HCT116 (cell line): ENCODE measurements around the gene LRRC47. TPM values are rescaled to one million over a fixed set of nuclear protein-coding genes. Genes with fewer than 3 reads are reported as not detected.

Experiments
- ATAC-seq: fragments of 200-7000 bp; cut with Tn5 transposase; 2 replicates; pipeline ENCODE4 v1.9.1; 2020; ENCODE audit warnings: mild to moderate bottlenecking, moderate library complexity
- BruUV-seq: library from RNA; stranded (reverse); fragments of 400-500 nt; replicated peaks from 2 replicates; lab custom pipeline; 2021; lab: Mats Ljungman, UMichigan
- CTCF ChIA-PET: fragments of 300-600 bp; sonication (Branson Sonifier 250); formaldehyde crosslinking; loops from one replicate; lab custom pipeline; 2021; ENCODE audit warnings: antibody characterized with exemption; lab: Charles Lee
- POLR2A ChIA-PET: fragments of 300-600, 350-600 bp; sonication (Branson Sonifier 250); formaldehyde crosslinking; loops from one replicate; lab custom pipeline; 2021; ENCODE audit warnings: antibody characterized with exemption; lab: Charles Lee
- RAD21 ChIA-PET, 2 experiments: fragments of 300-600 bp; sonication (Branson Sonifier 250); formaldehyde crosslinking; loops; one replicate each; lab custom pipeline; 2023; ENCODE audit warnings: low total read pairs in 2 of 2; ENCODE audit not compliant: uncharacterized antibody in 2 of 2, unreplicated experiment in 2 of 2, low non-redundant PET in 1 of 2; lab: Charles Lee
- DNase-seq: peaks from one replicate; pipeline ENCODE4 v3.0.0-alpha.2; 2010; ENCODE audit warnings: low read depth, low spot score
- H2AFZ ChIP-seq: fragments of 200-600 bp; shearing (Covaris generic), sonication (generic); 2 replicates; pipeline ENCODE4 v1.6.1; 2017; ENCODE audit warnings: low read depth, mixed run types, mixed read lengths, antibody characterized with exemption, low read length; ENCODE audit not compliant: poor library complexity, severe bottlenecking
- H3K27ac ChIP-seq: 2 replicates; pipeline ENCODE4 v1.5.1; 2012; ENCODE audit warnings: low read depth, low read length
- H3K27me3 ChIP-seq: fragments of 200-600 bp; sonication (generic); 2 replicates; pipeline ENCODE4 v1.6.1; 2016; ENCODE audit warnings: mixed run types, low read length, mixed read lengths; ENCODE audit not compliant: insufficient read depth
- H3K36me3 ChIP-seq, 2 experiments: fragments of 200-500 bp in 1 of 2; fragments of 200-600 bp in 1 of 2; sonication (Bioruptor generic) in 1 of 2; sonication (generic) in 1 of 2; 2 replicates each; pipeline versions ENCODE4 v1.5.1 to v1.6.1; 2014 to 2016; ENCODE audit warnings: low read length in 2 of 2, inconsistent platforms in 1 of 2, mixed read lengths in 1 of 2, mixed run types in 1 of 2; ENCODE audit not compliant: insufficient read depth in 2 of 2, control insufficient read depth in 1 of 2
- H3K4me1 ChIP-seq, 2 experiments: fragments of 200-600 bp in 1 of 2; sonication (generic) in 1 of 2; 2 replicates each; pipeline versions ENCODE4 v1.5.1 to v1.6.1; 2012 to 2017; ENCODE audit warnings: low read length in 2 of 2, inconsistent platforms in 1 of 2, mild to moderate bottlenecking in 1 of 2, mixed read lengths in 1 of 2, mixed run types in 1 of 2, moderate library complexity in 1 of 2; ENCODE audit not compliant: insufficient read depth in 2 of 2, control insufficient read depth in 1 of 2
- H3K4me2 ChIP-seq: fragments of 200-600 bp; sonication (generic); 2 replicates; pipeline ENCODE4 v1.6.1; 2017; ENCODE audit warnings: mixed run types, low read length, mixed read lengths
- H3K4me3 ChIP-seq, 2 experiments: fragments of 200-600 bp in 1 of 2; sonication (generic) in 1 of 2; replicated peaks in 1 of 2; 2 replicates each; pipeline ENCODE4 v1.5.1; 2011 to 2016; ENCODE audit warnings: low read length in 2 of 2, control low read depth in 1 of 2, low read depth in 1 of 2, mild to moderate bottlenecking in 1 of 2, mixed read lengths in 1 of 2, mixed run types in 1 of 2
- H3K79me2 ChIP-seq: fragments of 200-600 bp; sonication (generic); 2 replicates; pipeline ENCODE4 v1.6.1; 2017; ENCODE audit warnings: mild to moderate bottlenecking, mixed run types, low read length, moderate library complexity, mixed read lengths; ENCODE audit not compliant: insufficient read depth
- H3K9ac ChIP-seq: fragments of 200-600 bp; sonication (generic); 2 replicates; pipeline ENCODE4 v1.6.1; 2016; ENCODE audit warnings: low read length, mixed read lengths
- H3K9me2 ChIP-seq: fragments of 200-600 bp; sonication (generic), shearing (Covaris generic); 2 replicates; pipeline ENCODE4 v1.6.1; 2017; ENCODE audit warnings: mixed run types, mild to moderate bottlenecking, moderate library complexity; ENCODE audit not compliant: insufficient read depth
- H3K9me3 ChIP-seq, 2 experiments: fragments of 200-500 bp in 1 of 2; fragments of 200-600 bp in 1 of 2; sonication (Bioruptor generic) in 1 of 2; sonication (generic) in 1 of 2; 2 replicates each; pipeline ENCODE4 v1.6.1; 2014 to 2017; ENCODE audit warnings: low read length in 2 of 2, mixed read lengths in 2 of 2, inconsistent platforms in 1 of 2, low read depth in 1 of 2, mild to moderate bottlenecking in 1 of 2, mixed run types in 1 of 2, moderate library complexity in 1 of 2; ENCODE audit not compliant: control insufficient read depth in 1 of 2, insufficient read depth in 1 of 2
- H4K20me1 ChIP-seq: fragments of 200-600 bp; sonication (generic), shearing (Covaris generic); 2 replicates; pipeline ENCODE4 v1.6.1; 2017; ENCODE audit warnings: mixed run types, mild to moderate bottlenecking, moderate library complexity; ENCODE audit not compliant: insufficient read depth
- CBX3 ChIP-seq: IDR thresholded peaks from 2 replicates; pipeline ENCODE4 v1.6.1; 2012; ENCODE audit warnings: low read depth
- CEBPB ChIP-seq: IDR thresholded peaks from 2 replicates; pipeline ENCODE4 v1.6.1; 2012; ENCODE audit warnings: low read depth
- FOSL1 ChIP-seq: IDR thresholded peaks from 2 replicates; pipeline ENCODE4 v1.6.1; 2012; ENCODE audit warnings: low read depth
- POLR2AphosphoS5 ChIP-seq: IDR thresholded peaks from 2 replicates; pipeline ENCODE4 v1.6.1; 2011; ENCODE audit warnings: mild to moderate bottlenecking, low read depth, low read length, moderate library complexity
- RAD21 ChIP-seq: IDR thresholded peaks from 2 replicates; pipeline ENCODE4 v1.6.1; 2012; ENCODE audit warnings: low read depth, mild to moderate bottlenecking
- SIN3A ChIP-seq: IDR thresholded peaks from 2 replicates; pipeline ENCODE4 v1.6.1; 2012; ENCODE audit warnings: low read depth
- SP1 ChIP-seq: IDR thresholded peaks from 2 replicates; pipeline ENCODE4 v1.6.1; 2012; ENCODE audit warnings: low read depth
- TCF7L2 ChIP-seq: IDR thresholded peaks from 2 replicates; pipeline ENCODE4 v1.7.0; 2011; ENCODE audit warnings: borderline replicate concordance, inconsistent platforms; ENCODE audit not compliant: insufficient read depth, insufficient read length; ENCODE audit errors: extremely low read depth
- YY1 ChIP-seq: IDR thresholded peaks from 2 replicates; pipeline ENCODE4 v1.6.1; 2011; ENCODE audit warnings: low read length, low read depth, moderate library complexity, mild to moderate bottlenecking; ENCODE audit not compliant: insufficient replicate concordance; ENCODE audit errors: extremely low read depth
- intact Hi-C: fragments of 100-400 bp; cut with micrococcal nuclease; formaldehyde crosslinking; loops from 2 replicates; pipeline ENCODE4 v1.10.0; 2022
- total RNA-seq: library from RNA; stranded (reverse); gene quantifications from one replicate; pipeline ENCODE4 v1.2.1, GENCODE V29; 2021; ENCODE audit not compliant: unreplicated experiment
- TF ChIP-seq, protein P1 (sequence below): IDR thresholded peaks from 2 replicates; pipeline ENCODE4 v1.6.1; 2012; ENCODE audit warnings: low read depth
- TF ChIP-seq, protein P2 (sequence below): IDR thresholded peaks from 2 replicates; pipeline ENCODE4 v1.6.1; 2011; ENCODE audit warnings: mild to moderate bottlenecking, low read length, moderate library complexity; ENCODE audit not compliant: insufficient replicate concordance; ENCODE audit errors: extremely low read depth
- TF ChIP-seq, protein P3 (sequence below): IDR thresholded peaks from 2 replicates; pipeline ENCODE4 v1.6.1; 2012

Gene LRRC47
- total RNA-seq, 1 experiment from 2014 or later: 48.0 TPM

DNA sequence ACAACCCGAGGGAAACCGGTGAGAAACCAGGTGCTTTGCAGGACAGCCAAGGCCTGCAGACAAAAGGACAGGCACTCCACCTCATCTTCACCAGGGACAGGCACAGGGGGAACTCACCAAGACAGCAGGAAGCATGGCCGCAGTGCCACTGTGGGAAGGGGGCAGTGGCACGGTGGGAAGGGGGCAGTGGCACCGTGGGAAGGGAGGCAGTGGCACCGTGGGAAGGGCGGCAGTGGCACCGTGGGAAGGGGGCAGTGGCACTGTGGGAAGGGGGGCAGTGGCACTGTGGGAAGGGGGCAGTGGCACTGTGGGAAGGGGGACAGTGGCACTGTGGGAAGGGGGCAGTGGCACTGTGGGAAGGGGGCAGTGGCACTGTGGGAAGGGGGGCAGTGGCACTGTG, 28.4 kb upstream of the LRRC47 start:
- Histone ChIP-seq H3K27me3 (no peaks in the 10 kb centered on the region), H3K4me3 (no peak overlapping the region), H2AFZ (no peak overlapping the region), H3K79me2 (no peaks in the 10 kb centered on the region), H3K27ac (no peak overlapping the region), H4K20me1 (no peaks in the 10 kb centered on the region), H3K9ac (no peak overlapping the region), H3K9me2 (no peaks in the 10 kb centered on the region), H3K4me1 (no peaks in the 10 kb centered on the region), H3K36me3 (peaks cover 0 to 3% of the 10 kb centered on the region in 2 experiments; a peak in 2 of 4 replicates), H3K4me2 (no peak overlapping the region), H3K9me3 (no peaks in the 10 kb centered on the region)
- POLR2A ChIA-PET: no interaction called here
- intact Hi-C loops: no loop called here
- CTCF ChIA-PET: no interaction called here
- BruUV-seq: no TSS peak
- RAD21 ChIA-PET: no interaction called here
- ATAC-seq (no peak), DNase-seq (no peak)
- TF ChIP-seq, protein P1, sequence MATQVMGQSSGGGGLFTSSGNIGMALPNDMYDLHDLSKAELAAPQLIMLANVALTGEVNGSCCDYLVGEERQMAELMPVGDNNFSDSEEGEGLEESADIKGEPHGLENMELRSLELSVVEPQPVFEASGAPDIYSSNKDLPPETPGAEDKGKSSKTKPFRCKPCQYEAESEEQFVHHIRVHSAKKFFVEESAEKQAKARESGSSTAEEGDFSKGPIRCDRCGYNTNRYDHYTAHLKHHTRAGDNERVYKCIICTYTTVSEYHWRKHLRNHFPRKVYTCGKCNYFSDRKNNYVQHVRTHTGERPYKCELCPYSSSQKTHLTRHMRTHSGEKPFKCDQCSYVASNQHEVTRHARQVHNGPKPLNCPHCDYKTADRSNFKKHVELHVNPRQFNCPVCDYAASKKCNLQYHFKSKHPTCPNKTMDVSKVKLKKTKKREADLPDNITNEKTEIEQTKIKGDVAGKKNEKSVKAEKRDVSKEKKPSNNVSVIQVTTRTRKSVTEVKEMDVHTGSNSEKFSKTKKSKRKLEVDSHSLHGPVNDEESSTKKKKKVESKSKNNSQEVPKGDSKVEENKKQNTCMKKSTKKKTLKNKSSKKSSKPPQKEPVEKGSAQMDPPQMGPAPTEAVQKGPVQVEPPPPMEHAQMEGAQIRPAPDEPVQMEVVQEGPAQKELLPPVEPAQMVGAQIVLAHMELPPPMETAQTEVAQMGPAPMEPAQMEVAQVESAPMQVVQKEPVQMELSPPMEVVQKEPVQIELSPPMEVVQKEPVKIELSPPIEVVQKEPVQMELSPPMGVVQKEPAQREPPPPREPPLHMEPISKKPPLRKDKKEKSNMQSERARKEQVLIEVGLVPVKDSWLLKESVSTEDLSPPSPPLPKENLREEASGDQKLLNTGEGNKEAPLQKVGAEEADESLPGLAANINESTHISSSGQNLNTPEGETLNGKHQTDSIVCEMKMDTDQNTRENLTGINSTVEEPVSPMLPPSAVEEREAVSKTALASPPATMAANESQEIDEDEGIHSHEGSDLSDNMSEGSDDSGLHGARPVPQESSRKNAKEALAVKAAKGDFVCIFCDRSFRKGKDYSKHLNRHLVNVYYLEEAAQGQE: no peak
- TF ChIP-seq RAD21: no peak
- TF ChIP-seq SP1: no peak
- no peak for TF ChIP-seq FOSL1
- TF ChIP-seq SIN3A: no peak
- no peak for TF ChIP-seq CEBPB
- TF ChIP-seq POLR2AphosphoS5: no peak
- TF ChIP-seq TCF7L2: no peak
- TF ChIP-seq, protein P2, sequence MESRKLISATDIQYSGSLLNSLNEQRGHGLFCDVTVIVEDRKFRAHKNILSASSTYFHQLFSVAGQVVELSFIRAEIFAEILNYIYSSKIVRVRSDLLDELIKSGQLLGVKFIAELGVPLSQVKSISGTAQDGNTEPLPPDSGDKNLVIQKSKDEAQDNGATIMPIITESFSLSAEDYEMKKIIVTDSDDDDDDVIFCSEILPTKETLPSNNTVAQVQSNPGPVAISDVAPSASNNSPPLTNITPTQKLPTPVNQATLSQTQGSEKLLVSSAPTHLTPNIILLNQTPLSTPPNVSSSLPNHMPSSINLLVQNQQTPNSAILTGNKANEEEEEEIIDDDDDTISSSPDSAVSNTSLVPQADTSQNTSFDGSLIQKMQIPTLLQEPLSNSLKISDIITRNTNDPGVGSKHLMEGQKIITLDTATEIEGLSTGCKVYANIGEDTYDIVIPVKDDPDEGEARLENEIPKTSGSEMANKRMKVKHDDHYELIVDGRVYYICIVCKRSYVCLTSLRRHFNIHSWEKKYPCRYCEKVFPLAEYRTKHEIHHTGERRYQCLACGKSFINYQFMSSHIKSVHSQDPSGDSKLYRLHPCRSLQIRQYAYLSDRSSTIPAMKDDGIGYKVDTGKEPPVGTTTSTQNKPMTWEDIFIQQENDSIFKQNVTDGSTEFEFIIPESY: no peak
- TF ChIP-seq, protein P3, sequence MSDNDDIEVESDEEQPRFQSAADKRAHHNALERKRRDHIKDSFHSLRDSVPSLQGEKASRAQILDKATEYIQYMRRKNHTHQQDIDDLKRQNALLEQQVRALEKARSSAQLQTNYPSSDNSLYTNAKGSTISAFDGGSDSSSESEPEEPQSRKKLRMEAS: no peak
- no peak for TF ChIP-seq CBX3
- TF ChIP-seq YY1: no peak
